HG03575 (cell line): ENCODE results near the gene CYFIP1.

ENCODE experiments used
- ATAC-seq: cut with Tn5 transposase; IDR thresholded peaks from one replicate; pipeline ENCODE4 v1.9.1; 2021; ENCODE audit not compliant: unreplicated experiment, insufficient number of reproducible peaks, low FRiP score; ENCODE audit errors: extremely low read depth

The CYFIP1 gene

DNA sequence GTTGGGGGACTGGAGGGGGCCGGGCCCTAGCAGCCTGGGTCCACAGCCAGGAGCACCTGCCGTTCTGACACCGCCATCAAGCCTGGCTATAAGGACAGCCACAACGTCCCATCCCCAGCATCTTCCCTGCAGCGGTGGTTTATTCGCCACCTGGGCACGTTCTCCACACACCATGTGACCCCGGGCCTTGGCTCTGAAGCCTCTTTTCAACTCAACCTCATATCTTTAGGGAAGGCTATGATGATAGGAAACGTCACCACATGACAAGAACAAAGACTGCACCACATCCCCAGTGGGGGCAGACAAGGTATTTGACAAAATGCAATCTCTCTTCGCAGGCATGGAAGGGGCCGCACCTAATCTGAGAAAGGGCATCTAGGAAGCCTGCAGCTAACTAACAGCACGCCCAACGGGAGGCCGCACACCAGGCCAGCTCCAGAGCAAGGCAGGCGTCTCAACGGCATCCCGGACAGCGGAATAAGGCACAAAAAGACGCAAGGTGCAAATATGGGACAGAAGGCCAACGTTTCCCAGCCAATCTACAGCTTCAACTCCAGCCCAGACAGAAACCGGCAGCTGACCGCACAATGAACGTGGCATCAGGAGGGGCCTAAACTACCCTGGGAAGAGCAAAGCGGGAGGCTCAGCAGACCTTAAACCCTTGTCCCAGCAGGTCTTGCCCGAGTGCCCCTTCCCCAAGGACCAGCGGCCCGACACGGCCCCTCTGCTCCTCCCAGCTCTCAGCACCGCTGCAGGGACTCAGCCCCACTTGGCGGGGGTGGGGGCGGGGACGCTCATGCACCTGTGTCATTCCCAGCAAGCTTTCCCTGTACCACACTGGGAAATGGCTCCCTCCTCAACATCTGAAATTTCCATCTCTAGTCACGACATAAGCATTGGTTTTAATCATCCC is 99.8 kb downstream of the CYFIP1 start:
- no peak for ATAC-seq

DNA sequence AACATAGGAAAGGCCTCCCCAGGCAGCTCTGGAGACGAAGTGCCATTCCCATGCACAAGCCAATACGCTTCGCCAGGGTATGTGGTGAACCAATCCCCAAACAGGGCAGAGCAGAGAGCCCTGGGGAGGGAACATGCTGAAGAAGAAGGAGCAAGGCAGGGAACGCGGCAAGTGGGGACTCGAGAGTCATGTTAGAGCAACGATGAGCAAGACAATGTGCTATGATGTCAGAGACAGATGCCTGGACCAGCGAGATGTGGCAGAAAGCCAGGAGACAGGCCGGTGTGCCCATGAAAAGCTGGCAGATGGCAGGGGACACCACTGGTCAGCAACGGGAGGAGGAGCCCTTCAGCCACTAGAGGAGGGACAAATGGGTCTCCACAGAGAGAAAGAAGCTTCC is 102.1 kb downstream of the CYFIP1 start:
- ATAC-seq, result no peak

DNA sequence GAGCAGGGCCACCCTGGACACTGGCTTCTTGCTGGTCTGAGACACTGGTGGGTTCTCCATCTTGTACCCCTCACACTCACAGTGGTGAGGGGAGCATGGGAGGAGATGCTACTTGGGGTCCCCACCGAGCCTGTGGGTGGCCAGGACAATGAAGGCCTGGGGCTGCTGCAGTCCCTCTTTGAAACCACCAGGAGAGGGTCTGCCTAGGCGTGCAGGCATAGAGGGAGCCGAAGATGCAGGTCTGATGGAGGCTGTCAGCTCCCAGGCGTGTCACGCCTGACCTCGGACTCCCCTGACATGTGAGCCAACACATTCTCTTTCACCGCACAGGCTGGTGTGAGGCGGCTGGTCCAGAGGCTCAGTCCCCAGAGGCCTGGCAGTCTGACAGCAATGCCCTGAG is 102.6 kb downstream of the CYFIP1 start:
- no peak for ATAC-seq

DNA sequence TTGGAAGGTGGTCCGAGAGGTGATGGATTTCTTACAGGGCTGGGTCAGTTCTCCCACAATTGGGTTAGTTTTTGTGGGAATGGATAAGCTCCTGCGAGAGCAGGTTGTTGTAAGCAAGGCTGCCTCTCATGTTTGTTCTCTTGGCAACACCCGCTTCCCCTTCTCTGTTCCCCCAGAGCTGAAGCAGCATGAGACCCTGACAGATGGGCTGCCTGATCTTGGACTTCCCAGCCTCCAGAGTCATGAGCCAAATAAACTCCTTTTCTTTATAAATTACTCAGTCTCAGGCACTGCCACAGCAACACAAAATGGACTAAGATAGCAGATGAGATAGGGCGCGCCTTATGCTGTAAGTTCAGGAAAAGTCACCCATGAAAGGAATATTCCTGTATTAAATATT is 103.1 kb downstream of the CYFIP1 start:
- ATAC-seq, result no peak

DNA sequence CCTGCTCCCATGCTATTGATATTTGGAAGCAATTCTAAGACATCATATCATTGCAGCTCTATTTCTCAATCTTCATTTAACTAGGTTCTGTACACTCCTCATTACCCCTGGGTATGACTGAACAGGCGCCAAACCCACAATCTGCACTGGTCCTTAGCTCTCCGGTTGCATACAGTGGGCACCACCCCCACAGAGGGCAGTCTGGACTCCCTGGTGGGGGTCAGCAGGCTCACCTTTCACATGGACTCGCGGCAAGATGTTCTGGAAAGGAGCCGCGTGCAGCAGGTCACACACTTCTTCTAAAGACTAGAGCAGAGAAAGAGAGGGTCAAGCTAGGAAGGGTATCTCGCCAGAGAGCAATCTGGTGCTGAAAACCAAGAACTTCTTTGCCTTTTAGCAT is 105.2 kb downstream of the CYFIP1 start:
- ATAC-seq, result no peak

DNA sequence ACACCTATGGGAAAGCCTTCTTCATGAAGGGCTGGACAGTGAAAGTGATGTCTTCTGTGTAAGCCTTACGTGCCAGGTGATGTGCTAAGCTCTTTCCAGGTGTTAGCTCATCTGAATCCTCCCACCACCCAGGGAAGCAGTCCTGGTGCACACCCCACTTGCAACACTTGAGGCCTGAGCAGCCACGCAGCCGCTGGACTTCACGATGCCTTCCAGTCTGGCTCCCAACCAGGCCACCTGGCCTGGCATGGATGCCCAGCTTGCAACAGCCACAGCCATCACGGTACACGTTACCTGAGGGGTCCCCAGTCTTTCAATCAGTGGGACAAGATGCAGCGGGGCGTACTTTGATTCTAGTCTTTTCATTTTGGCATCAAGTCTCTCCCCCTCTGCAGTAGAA is 105.9 kb downstream of the CYFIP1 start:
- no peak for ATAC-seq

DNA sequence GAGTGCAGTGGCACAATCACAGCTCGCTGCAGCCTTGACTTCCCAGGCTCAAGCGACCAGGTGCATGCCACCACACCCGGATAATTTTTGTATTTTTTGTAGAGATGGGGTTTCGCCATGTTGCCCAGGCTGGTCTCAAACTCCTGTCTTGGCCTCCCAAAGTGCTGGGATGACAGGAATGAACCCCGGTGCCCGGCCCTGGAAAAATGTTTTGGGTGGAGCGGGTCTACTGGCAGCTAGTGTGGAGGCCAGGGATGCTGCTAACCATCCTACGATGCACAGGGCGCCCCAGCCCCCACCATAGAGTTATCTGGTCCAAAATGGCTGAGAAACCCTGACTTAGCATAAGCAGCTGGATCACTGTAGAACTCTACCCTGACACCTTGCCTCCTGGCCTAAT is 106.3 kb downstream of the CYFIP1 start:
- ATAC-seq, result no peak

DNA sequence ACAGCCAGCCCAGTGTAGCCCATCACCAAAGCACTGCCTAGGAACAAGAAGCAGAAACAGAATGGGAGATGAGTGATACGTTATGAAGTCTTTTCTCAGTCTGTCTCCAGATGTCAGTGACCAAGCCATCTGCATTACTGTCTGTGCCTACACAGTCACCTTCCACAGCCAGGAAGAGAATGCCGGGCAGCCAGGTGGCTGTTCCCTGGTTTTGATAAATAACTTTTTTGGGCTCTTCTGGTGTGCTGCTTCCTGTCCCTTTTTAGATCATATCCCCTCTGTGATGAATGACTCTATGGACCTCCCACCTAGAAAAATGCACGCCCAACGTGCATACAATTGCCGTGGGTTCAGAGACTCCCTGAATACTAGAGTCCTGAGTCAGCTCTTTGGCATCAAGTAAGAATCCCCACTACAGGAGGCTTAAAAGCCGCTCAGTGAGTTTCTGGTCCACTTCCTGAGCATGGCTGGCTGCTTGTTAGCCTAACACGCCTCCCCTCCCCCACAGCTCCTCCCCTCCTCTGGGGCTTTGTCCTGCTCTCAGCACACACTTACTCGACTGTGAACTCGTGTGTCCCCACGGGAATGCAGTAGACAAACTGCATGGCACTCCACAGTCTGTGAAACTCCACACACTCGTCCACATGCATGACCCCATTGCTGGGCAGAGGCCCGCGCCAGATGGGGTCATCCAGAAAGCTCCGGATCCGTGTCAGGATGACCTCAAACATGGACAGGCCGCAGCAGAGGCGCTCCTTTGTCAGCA is 107.0 kb downstream of the CYFIP1 start:
- no peak for ATAC-seq

DNA sequence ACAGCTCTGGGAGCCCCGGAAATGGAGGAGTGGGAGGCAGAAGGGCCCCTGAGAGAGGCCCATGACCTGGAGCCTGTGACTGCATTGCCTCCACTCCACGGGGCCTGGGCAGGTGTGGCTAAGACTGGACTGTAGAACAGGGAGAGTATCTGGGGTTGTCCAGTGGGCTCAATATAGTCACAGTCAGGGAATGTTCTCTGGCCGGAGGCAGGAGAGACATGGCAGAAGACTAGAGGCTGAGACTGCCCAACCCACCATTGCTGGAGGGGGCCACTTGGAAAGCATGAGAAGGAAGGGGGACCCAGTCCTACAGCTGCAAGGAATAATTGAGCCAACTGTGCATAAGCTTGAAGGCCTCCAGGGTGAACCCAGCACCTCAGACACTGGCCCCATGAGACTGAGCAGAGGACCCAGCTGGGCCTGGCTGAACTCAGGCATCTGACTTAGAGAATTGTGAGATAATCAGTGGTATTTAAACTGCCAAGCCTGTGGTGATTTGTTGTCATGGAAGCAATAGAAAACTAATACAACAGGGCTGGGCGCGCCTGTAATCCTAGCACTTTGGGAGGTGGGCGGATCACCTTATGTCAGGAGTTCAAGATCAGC is 108.6 kb downstream of the CYFIP1 start:
- no peak for ATAC-seq

DNA sequence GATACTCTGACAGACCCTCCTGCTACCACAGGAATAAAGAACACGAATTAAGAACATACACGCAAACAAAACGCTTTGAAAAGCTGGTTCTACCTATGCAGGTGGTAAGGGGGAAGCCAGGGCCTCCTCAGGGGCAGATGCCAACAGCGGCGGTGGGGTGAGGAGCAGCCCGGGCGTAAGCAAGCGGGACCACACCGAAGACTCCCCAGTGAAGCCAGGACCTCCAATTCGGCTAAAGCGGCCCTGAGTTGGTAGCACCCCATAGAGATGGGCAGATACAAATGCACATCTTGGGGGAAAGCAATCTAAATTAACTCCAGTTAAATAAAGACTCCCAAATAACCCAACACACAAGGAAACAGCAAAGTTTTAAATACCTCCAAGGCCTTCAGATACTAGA is 109.3 kb downstream of the CYFIP1 start:
- ATAC-seq, result no peak

DNA sequence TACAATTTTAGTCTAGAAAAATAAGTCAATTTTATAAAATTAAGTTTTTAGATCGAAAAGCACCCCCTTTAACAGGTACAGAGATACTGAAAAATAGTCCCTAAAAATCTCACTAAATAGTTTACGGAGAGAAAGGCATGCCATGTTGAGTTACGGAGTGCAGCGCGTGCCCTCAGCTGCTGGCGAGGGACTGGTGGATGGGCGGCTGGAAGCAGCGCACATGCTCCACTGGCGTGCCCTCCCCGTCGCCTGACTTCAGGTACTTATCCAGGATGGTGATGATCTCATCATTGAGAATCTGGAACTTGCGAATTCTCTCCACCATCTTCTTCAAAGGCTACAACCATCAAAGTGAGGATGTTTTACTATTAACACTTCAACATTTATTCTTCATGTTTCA is 110.3 kb downstream of the CYFIP1 start:
- no peak for ATAC-seq

DNA sequence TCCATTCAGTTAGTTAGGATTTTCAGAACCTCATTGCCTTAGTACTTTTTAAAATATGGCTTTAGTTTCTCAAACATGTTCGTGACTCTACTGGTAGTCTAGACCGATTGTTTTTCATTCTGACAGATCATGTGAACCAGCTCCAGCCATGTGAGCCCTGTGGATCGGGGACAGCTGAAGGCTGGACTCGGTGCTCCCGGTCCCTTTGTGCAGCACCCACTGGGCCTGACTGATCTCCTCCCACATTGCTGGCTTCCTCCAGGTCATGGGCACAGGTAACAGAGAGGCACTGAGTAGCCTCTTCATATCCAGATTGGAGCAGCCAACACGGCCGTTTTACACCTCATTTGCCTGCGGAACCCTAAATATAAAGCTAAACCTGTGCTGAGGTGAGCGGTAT is 111.2 kb downstream of the CYFIP1 start:
- no peak for ATAC-seq

DNA sequence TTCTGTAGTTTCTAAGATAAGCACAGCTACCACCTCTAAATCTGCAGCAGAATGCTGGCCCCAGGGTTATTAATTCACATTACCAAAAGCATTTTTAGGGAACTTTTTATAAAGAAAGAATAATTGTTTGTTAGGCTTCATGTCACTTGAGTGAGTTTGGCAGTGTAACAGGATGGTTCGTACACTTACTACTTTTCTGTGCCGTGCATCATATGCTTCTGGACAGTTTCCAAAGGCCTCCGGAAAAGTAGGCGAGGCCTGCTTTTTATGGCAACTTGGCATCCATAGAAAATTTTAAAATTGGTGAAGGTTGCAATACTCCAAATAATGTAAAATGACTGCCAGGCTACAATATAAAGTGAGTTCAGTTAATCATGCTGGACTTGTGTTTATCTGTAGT is 111.7 kb downstream of the CYFIP1 start:
- no peak for ATAC-seq

DNA sequence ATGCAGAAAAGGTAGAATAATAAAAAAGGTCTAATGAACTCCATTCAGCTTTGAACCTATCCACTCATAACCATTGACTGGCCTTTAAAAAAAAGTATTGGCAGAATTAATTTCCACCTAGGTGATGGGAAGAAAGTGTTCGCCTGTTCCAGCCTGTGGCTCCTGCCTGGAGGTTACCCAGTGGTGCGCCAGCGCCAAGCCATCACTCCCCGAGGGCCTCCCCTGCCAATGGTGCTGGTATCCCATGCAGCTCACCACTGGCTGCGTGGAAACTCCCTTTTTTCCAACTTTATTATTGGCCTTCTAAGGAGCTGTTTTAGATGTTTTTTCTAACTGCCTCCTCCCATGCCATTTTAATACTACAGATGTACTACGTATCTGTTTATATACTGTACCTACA is 112.3 kb downstream of the CYFIP1 start:
- no peak for ATAC-seq

DNA sequence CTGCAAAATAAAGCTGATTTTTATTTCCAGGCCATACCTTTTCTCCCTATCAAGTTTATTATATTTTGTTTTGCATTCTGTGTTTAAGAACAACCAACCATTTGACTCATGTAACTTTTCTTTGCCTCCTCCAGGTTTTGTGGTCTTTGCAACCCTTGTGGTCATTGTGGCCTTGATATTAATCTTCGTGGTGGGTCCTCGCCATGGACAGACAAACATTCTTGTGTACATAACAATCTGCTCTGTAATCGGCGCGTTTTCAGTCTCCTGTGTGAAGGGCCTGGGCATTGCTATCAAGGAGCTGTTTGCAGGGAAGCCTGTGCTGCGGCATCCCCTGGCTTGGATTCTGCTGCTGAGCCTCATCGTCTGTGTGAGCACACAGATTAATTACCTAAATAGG is 114.1 kb downstream of the CYFIP1 start:
- ATAC-seq, result no peak

DNA sequence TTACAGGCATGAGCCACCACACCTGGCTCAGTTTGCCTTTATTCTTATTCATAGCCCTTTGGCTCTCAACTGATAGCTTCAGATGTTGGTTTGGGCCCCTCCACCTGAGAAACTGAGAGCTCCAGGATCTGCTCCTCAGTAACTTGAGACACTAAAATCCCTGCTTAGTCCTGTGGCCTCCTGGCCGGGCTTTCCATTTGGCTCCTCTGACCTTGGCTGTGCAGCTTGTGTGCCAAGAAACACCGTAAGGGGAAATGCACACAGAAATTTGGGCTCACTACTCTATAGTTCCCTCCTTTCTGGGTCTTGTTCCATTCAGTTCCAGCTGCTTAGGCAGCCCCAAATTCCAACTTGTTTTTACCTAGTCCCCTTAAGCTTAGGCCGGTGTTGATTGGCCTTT is 116.8 kb downstream of the CYFIP1 start:
- no peak for ATAC-seq

DNA sequence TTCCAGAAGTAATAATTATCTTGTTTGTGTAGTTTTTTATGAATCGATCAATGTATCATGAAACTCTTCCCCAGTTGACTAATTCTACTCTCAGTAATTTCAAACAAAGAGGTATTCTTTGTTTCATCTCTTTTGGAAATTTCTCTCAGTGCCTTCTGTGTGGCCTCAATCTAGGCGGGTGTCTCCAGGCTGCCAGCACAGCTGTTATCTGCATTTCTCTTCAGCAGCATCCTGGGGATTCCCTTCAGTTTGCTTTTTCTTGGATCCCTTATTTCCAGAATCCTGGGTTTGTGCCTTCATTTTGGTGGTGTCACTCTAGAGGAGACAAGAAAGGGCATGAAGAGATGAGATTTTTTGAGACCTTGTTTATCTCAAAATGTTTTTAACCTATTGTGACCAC is 119.0 kb downstream of the CYFIP1 start:
- no peak for ATAC-seq

DNA sequence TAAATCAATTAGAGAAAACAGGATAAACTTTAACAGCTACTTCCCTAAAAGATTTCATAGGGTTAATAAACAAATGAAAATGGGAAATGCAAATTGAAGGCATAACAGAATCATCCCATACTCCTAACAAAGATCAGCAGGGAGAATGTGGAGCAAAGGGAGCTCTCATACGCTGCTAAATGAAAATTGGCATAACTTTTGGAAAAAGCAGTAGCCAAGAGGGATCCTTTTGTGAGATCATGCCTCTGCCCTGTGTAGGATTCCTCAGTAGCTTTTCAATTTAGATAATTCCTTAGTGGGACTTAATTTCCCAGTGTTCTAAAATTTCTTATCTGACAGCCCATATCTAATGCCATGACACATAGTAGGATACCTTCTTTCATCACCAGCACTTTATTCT is 123.5 kb downstream of the CYFIP1 start:
- no peak for ATAC-seq

DNA sequence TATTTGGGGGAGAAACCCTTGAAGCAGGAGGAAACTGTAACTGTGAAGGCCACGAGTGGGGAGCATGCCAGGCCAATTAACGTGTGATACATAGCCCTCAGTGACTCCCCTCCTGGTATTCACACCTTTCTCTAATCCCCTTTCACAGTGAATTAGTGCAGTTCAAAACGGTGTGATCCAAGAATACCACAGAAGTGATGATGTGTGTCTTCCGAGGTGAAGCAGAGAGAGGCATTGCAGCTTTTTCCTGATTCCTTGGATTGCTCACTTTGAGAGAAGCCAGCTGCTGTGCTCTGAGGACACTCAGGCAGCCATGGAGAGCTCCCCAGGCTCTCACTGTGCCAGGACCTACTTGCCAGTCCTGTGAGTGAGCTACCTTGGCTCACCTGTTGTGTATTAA is 124.4 kb downstream of the CYFIP1 start:
- ATAC-seq, result no peak

DNA sequence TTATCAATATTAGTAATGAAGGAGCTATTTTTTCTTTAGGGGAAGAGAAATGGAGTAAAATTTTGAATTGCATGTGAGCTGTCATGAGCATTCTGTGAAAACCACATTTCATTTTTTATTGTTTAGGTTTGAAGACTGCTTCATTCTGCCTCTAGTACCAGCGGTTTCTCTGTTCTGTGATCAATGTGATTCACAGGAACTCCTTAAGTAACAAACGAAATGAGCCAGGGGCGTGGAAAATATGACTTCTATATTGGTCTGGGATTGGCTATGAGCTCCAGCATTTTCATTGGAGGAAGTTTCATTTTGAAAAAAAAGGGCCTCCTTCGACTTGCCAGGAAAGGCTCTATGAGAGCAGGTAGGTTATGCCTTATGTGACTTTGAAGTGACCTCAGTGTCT is 128.7 kb downstream of the CYFIP1 start:
- ATAC-seq, result no peak
